NB4 (cell line): ENCODE data around the gene FPGS.

ENCODE experiments used
- CTCF ChIP-seq: IDR thresholded peaks from one replicate; pipeline ENCODE4 v1.5.1; 2012; ENCODE audit warnings: low read depth, low read length
- MAX ChIP-seq: IDR thresholded peaks from 2 replicates; pipeline ENCODE4 v1.6.1; 2011; ENCODE audit warnings: low read depth, low read length

- no peak for TF ChIP-seq CTCF
- no peak for TF ChIP-seq MAX
Measured at GRCh38 chr9:127767909-127768331, 34.8 kb upstream of the FPGS start.
